ENCODE data around the gene HPSE2.

HPSE2 gene

GRCh38 chr10:98608411-98608810 is 627.2 kb downstream of the HPSE2 start:
- ATAC-seq: no peak
- TF ChIP-seq POU6F1 (CRISPR knock-in tag; IDR thresholded peaks at IDR 0.05; ENCODE audit: borderline replicate concordance, low read depth) (no peak), OSR1 (CRISPR knock-in tag; IDR thresholded peaks at IDR 0.05) (no peak), ISL1 (CRISPR knock-in tag; IDR thresholded peaks at IDR 0.05) (no peak), ZNF565 (CRISPR knock-in tag; conservative IDR thresholded peaks at IDR 0.05; ENCODE audit: low read depth) (no peak), ARNTL (CRISPR knock-in tag; IDR thresholded peaks at IDR 0.05; ENCODE audit: borderline replicate concordance, low read depth) (no peak), PPARA (CRISPR knock-in tag; IDR thresholded peaks at IDR 0.05; ENCODE audit: borderline replicate concordance) (no peak), CSDC2 (CRISPR knock-in tag; IDR thresholded peaks at IDR 0.05) (no peak), GLIS3 (CRISPR knock-in tag; IDR thresholded peaks at IDR 0.05) (no peak), BACH2 (CRISPR knock-in tag; IDR thresholded peaks at IDR 0.05; ENCODE audit: borderline replicate concordance) (no peak), ZFP3 (CRISPR knock-in tag; IDR thresholded peaks at IDR 0.05) (no peak), ESRRG (CRISPR knock-in tag; IDR thresholded peaks at IDR 0.05) (no peak), ZFP30 (CRISPR knock-in tag; IDR thresholded peaks at IDR 0.05) (no peak), ZNF8 (CRISPR knock-in tag; IDR thresholded peaks at IDR 0.05) (no peak), SNAI2 (CRISPR knock-in tag; IDR thresholded peaks at IDR 0.05) (no peak), ZC3H10 (CRISPR knock-in tag; IDR thresholded peaks at IDR 0.05) (no peak), ZNF70 (CRISPR knock-in tag; IDR thresholded peaks at IDR 0.05) (no peak), RARB (CRISPR knock-in tag; IDR thresholded peaks at IDR 0.05) (no peak), PATZ1 (CRISPR knock-in tag; IDR thresholded peaks at IDR 0.05; ENCODE audit: borderline replicate concordance) (no peak)

GRCh38 chr10:98602224-98602623 is 633.4 kb downstream of the HPSE2 start:
- ATAC-seq: no peak
- no peak for TF ChIP-seq PPARA (CRISPR knock-in tag; IDR thresholded peaks at IDR 0.05; ENCODE audit: borderline replicate concordance)
- TF ChIP-seq PATZ1 (CRISPR knock-in tag; IDR thresholded peaks at IDR 0.05; ENCODE audit: borderline replicate concordance): no peak
- TF ChIP-seq BACH2 (CRISPR knock-in tag; IDR thresholded peaks at IDR 0.05; ENCODE audit: borderline replicate concordance): no peak
- no peak for TF ChIP-seq TCF4 (CRISPR knock-in tag; IDR thresholded peaks at IDR 0.05; ENCODE audit: borderline replicate concordance)
- TF ChIP-seq ZFP3 (CRISPR knock-in tag; IDR thresholded peaks at IDR 0.05): no peak
- TF ChIP-seq ZC3H10 (CRISPR knock-in tag; IDR thresholded peaks at IDR 0.05): no peak
- no peak for TF ChIP-seq CREB5 (CRISPR knock-in tag; IDR thresholded peaks at IDR 0.05; ENCODE audit: low read depth)
- no peak for TF ChIP-seq TOX (CRISPR knock-in tag; IDR thresholded peaks at IDR 0.05; ENCODE audit: borderline replicate concordance)
- no peak for TF ChIP-seq ARNTL (CRISPR knock-in tag; IDR thresholded peaks at IDR 0.05; ENCODE audit: borderline replicate concordance, low read depth)
- no peak for TF ChIP-seq GLIS3 (CRISPR knock-in tag; IDR thresholded peaks at IDR 0.05)
- no peak for TF ChIP-seq ESRRG (CRISPR knock-in tag; IDR thresholded peaks at IDR 0.05)
- no peak for TF ChIP-seq ISL1 (CRISPR knock-in tag; IDR thresholded peaks at IDR 0.05)
- TF ChIP-seq ZFP30 (CRISPR knock-in tag; IDR thresholded peaks at IDR 0.05): no peak

- no peak for ATAC-seq
- TF ChIP-seq POU6F1 (CRISPR knock-in tag; IDR thresholded peaks at IDR 0.05; ENCODE audit: borderline replicate concordance, low read depth): no peak
- TF ChIP-seq ZNF565 (CRISPR knock-in tag; conservative IDR thresholded peaks at IDR 0.05; ENCODE audit: low read depth): no peak
- no peak for TF ChIP-seq ZNF70 (CRISPR knock-in tag; IDR thresholded peaks at IDR 0.05)
These were observed 636.5 kb downstream of the HPSE2 start for GRCh38 chr10:98599032-98599610.
